ENCODE data around the gene NOP58.
"Not testable (repeated sequence)": the region's sequence is repeated elsewhere in the genome, so short reads cannot be mapped to it uniquely, and the experiment has no call there.

NOP58 gene

GRCh38 chr2:202299712-202300111 lies 34.1 kb downstream of the NOP58 start:
- no peak for DNase-seq (ENCODE audit: low read depth in 2 of 3, low spot score in 1 of 3)

- DNase-seq (ENCODE audit: low read depth in 2 of 3, low spot score in 1 of 3) = no peak
Observed at GRCh38 chr2:202306034-202306433, 40.5 kb downstream of the NOP58 start.

GRCh38 chr2:202307690-202308089 lies 42.1 kb downstream of the NOP58 start:
- DNase-seq (ENCODE audit: low read depth in 2 of 3, low spot score in 1 of 3) = no peak

- no peak for DNase-seq (ENCODE audit: low read depth in 2 of 3, low spot score in 1 of 3)
Observed at GRCh38 chr2:202311823-202312388, 46.3 kb downstream of the NOP58 start.

GRCh38 chr2:202314116-202314515 lies 48.6 kb downstream of the NOP58 start:
- DNase-seq (ENCODE audit: low read depth in 2 of 3, low spot score in 1 of 3) = no peak

- DNase-seq (ENCODE audit: low read depth in 2 of 3, low spot score in 1 of 3) = no peak
Observed at GRCh38 chr2:202317080-202317857, 51.7 kb downstream of the NOP58 start.

GRCh38 chr2:202320362-202320761 lies 54.8 kb downstream of the NOP58 start:
- not testable (repeated sequence) for DNase-seq (ENCODE audit: low read depth in 2 of 3, low spot score in 1 of 3)

GRCh38 chr2:202322435-202322834 lies 56.9 kb downstream of the NOP58 start:
- no peak for DNase-seq (ENCODE audit: low read depth in 2 of 3, low spot score in 1 of 3)

GRCh38 chr2:202327858-202328257 lies 62.3 kb downstream of the NOP58 start:
- DNase-seq (ENCODE audit: low read depth in 2 of 3, low spot score in 1 of 3) = no peak

GRCh38 chr2:202335791-202336467 lies 70.4 kb downstream of the NOP58 start:
- no peak for DNase-seq (ENCODE audit: low read depth in 2 of 3, low spot score in 1 of 3)

GRCh38 chr2:202337151-202337550 lies 71.6 kb downstream of the NOP58 start:
- no peak for DNase-seq (ENCODE audit: low read depth in 2 of 3, low spot score in 1 of 3)

- no peak for DNase-seq (ENCODE audit: low read depth in 2 of 3, low spot score in 1 of 3)
Observed at GRCh38 chr2:202337706-202338346, 72.3 kb downstream of the NOP58 start.

GRCh38 chr2:202339071-202339870 lies 73.7 kb downstream of the NOP58 start:
- DNase-seq (ENCODE audit: low read depth in 2 of 3, low spot score in 1 of 3) = no peak

GRCh38 chr2:202344178-202344577 lies 78.6 kb downstream of the NOP58 start:
- DNase-seq (ENCODE audit: low read depth in 2 of 3, low spot score in 1 of 3) = no peak

GRCh38 chr2:202346180-202346579 lies 80.6 kb downstream of the NOP58 start:
- DNase-seq (ENCODE audit: low read depth in 2 of 3, low spot score in 1 of 3) = no peak

All from stimulated activated CD4-positive, alpha-beta T cell treated with anti-CD3 and anti-CD28 coated beads, Interleukin-12 subunit alpha, Interleukin-12 subunit beta, amount 100 ng/mL, for 48 hours (primary cell).